Astrocyte of the cerebellum (primary cell): Measurements from ENCODE around the gene PRKG1.

Source experiments
- DNase-seq: peaks from one replicate; pipeline ENCODE4 v3.0.0-alpha.2; 2011; ENCODE audit warnings: low read depth
- H3K4me3 ChIP-seq: 2 replicates; pipeline ENCODE4 v1.5.1; 2011; ENCODE audit warnings: mild to moderate bottlenecking, low read depth, low read length, moderate library complexity
- CTCF ChIP-seq: IDR thresholded peaks from 2 replicates; pipeline ENCODE4 v1.5.1; 2012; ENCODE audit warnings: low read length, low read depth, moderate library complexity, mild to moderate bottlenecking; ENCODE audit errors: missing control alignments
- in situ Hi-C: cut with HindIII; loops from 2 replicates; pipeline ENCODE4 v1.10.0; 2017; ENCODE audit warnings: low sequenced_read_pairs

The PRKG1 gene

GRCh38 chr10:51521605-51522004 lies 447.3 kb downstream of the PRKG1 start:
- TF ChIP-seq CTCF = no peak
- DNase-seq = no peak
- H3K4me3 ChIP-seq = no peak overlapping the region
- in situ Hi-C loops = no loop called here

GRCh38 chr10:51522858-51523257 lies 448.6 kb downstream of the PRKG1 start:
- H3K4me3 ChIP-seq = no peak overlapping the region
- no peak for TF ChIP-seq CTCF
- in situ Hi-C loops = no loop called here
- no peak for DNase-seq

GRCh38 chr10:51523440-51523839 lies 449.2 kb downstream of the PRKG1 start:
- no peak for DNase-seq
- no peak overlapping the region for H3K4me3 ChIP-seq
- in situ Hi-C loops = no loop called here
- no peak for TF ChIP-seq CTCF

- DNase-seq = no peak
- no peak for TF ChIP-seq CTCF
- H3K4me3 ChIP-seq = no peak overlapping the region
- in situ Hi-C loops = no loop called here
These were observed 449.8 kb downstream of the PRKG1 start for GRCh38 chr10:51524041-51524440.

- no peak for DNase-seq
- in situ Hi-C loops = no loop called here
- no peak for TF ChIP-seq CTCF
- H3K4me3 ChIP-seq = no peak overlapping the region
These were observed 453.4 kb downstream of the PRKG1 start for GRCh38 chr10:51527522-51528219.

GRCh38 chr10:51528527-51528926 lies 454.2 kb downstream of the PRKG1 start:
- in situ Hi-C loops = no loop called here
- no peak overlapping the region for H3K4me3 ChIP-seq
- TF ChIP-seq CTCF = no peak
- no peak for DNase-seq
